HG03460 (cell line): ENCODE data around the gene ASGR2.
"Not testable (repeated sequence)": the region's sequence is repeated elsewhere in the genome, so short reads cannot be mapped to it uniquely, and the experiment has no call there.

Experiments
- ATAC-seq: cut with Tn5 transposase; IDR thresholded peaks from one replicate; pipeline ENCODE4 v1.9.1; 2021; ENCODE audit not compliant: unreplicated experiment

ASGR2 gene

DNA sequence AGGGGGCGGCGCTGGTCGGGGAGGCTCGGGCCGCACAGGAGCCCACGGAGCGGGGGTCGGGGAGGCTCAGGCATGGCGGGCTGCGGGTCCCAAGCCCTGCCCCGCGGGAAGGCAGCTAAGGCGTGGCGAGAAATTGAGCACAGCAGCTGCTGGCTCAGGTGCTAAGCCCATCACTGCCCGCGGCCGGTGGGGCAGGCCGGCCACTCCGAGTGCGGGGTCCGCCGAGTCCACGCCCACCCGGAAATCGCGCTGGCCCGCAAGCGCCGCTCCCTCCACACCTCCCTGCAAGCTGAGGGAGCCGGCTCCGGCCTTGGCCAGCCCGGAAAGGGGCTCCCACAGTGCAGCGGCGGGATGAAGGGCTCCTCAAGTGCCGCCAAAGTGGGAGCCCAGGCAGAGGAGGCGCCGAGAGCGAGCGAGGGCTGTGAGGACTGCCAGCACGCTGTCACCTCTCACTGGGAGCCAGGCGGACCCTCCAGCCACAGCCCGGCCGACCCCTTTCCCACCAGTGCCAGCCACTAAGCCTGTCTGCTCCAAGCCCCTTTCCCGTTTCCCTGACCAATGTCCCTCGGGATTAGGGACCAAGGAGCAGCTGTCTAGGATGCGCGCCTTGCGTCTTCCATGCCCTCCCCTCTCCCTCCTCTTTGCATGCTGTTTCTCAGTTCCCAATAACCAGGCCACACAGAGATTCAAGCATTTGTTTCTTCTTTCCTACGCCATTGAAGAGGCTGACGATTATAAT lies 13.8 kb downstream of the ASGR2 start:
- ATAC-seq, result not testable (repeated sequence)

DNA sequence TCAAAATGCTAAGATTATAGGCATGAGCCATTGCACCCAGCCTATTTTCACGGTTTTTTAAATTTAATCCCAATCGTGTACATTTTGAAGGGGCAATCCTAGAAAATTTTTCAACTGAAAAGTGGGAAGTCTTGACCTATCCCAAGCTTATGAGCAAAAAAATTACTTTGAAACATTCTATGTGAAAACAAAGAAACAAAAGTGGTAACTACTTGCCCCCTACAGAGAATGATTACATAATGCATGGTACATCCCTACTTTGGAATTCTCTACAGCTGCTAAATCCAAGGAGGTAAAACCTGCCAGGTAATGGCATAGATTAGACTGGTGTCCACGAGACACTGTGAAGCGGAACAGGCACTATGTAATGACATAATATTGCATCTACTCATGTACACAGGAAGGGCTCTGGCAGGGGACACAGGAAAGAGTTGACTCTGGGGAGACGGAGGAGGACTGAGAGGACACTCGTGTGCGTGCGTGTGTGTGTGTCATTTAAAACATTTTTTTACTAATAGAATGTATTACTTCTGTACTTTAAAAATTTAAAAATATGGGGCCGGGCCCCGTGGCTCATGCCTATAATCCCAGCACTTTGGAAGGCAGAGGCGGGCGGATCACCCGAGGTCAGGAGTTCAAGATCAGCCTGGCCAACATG lies 15.7 kb downstream of the ASGR2 start:
- ATAC-seq, result no peak

DNA sequence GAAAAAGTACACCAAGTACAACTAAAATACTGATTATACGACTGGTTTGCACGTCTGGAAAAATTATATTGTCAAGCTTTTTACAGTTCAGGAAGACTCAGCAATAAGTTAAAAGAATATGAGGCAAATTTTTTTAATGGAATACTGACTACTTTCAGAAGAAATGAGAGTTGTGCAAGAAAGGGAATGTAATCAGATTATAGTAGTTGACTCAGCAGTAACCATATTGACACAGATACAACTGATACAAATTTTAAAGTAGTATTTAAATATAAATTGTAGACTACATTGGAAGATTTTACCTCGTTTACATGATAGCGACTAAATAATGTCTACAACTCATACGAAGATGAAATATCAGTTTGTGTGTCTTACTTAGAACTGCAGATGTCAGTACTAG lies 16.7 kb downstream of the ASGR2 start:
- no peak for ATAC-seq

DNA sequence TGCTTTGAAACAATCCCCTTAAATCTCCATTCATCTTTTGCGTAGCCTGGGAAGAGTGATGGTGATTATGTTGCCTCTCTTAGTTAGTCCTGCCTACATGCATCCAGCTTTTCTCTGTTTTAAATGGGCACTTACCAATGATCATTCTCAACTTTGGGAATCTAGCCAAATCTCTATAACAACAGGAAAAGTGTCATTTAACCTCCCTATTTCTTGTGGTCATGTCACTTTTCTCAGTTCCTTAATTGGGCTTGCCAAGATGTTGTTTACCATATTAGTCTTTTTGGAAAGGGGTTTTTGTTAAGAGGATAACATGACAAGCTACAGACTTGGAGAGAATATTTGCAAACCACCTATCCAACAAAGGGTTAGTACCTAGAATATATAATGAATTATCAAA lies 19.0 kb downstream of the ASGR2 start:
- no peak for ATAC-seq

DNA sequence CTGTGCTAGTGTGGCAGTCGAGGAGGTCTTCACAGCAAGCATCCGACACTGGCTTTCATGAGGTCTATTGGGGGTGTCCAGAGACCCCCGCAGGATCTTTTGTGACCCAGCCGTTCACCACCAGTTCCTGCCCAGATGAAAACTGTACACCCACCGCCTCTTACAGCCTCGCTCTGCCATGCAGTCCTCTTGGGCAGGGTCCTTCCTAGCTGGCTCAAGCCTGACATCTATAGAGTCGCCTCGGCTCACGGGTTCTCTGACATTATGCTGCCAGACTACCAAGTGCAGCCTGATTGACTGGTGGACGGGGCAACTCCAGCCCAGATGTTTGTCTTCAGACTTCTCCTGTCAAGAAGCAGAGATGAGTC lies 20.0 kb downstream of the ASGR2 start:
- ATAC-seq, result no peak

DNA sequence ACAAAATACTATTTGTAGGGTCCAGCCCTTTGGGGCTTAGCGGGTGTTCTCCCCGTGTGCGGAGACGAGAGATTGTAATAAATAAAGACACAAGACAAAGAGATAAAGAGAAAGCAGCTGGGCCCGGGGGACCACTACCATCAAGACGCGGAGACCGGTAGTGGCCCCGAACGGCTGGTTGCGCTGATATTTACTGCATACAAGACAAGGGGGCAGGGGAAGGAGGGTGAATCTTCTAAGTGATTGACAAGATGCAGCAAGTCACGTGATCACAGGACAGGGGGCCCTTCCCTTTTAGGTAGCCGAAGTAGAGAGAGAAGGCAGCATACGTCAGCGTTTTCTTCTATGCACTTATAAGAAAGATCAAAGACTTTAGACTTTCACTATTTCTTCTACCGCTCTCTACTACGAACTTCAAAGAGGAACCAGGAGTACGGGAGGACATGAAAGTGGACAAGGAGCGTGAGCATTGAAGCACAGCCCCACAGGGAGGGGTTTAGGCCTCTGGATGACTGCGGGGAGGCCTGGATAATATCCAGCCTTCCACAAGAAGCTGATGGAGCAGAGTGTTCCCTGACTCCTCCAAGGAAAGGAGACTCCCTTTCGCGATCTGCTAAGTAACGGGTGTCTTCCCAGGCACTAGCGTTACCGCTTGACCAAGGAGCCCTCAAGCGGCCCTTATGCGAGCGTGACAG lies 23.2 kb downstream of the ASGR2 start:
- not testable (repeated sequence) for ATAC-seq

DNA sequence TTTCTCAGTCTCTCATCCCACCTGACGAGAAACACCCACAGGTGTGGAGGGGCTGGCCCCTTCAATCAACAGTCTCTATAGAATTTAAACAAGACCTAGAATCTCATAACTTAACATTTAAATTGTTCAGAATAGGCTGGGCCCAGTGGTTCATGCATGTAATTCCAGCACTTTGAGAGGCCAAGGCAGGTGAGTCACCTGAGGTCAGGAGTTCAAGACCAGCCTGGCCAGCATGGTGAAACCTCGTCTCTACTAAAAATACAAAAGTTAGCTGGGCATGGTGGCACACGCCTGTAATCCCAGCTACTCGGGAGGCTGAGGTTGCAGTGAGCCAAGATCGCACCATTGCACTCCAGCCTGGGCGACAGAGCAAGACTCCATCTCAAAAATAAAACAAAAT lies 25.1 kb downstream of the ASGR2 start:
- ATAC-seq, result not testable (repeated sequence)

DNA sequence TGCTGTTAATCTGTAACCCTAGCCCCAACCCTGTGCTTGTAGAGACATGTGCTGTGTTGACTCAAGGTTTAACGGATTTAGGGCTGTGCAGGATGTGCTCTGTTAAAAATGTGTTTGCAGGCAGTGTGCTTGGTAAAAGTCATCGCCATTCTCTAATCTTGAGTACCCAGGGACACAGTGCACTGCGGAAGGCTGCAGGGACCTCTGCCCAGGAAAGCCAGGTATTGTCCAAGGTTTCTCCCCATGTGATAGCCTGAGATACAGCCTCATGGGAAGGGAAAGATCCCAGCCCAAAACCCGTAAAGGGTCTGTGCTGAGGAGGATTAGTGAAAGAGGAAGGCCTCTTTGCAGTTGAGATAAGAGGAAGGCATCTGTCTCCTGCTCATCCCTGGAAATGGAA lies 26.2 kb downstream of the ASGR2 start:
- not testable (repeated sequence) for ATAC-seq

DNA sequence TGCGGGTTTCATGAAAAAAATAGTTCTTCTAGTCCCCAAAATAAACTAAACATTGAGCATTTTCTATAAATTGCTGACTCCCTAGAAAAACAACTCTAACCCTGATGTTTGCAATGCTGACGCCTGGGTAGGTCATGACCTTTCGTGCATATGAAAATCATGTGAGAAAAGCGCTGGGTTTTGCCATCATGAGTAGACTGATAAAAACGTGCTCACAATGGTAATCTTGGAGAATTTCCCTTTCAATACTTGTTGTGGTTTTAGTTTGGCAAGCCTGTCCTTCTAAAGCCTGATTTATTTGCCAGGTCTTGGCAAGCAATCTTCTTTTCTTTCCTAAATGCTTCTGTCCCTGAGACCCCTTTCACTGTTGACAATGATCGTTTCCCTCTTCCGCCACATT lies 30.5 kb downstream of the ASGR2 start:
- ATAC-seq, result no peak

DNA sequence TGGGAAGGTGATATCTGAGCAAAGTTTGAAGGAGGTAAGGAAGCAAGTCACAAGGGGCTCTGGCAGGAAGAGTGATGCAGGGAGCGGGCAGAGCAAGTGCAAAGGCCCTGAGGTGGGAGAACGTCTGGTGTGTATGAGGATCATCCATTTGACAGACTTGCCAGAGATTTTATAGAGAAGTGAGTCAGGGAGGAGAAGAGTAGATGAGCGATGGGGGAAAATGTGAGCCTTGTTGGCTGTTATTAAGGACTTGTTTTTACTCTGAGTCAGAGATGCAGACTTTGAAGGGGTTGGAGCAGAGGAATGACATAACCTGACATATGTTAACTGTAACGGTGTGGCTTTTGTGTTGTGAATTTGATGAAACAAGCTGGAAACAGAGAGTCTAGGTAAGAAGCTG lies 31.0 kb downstream of the ASGR2 start:
- ATAC-seq, result no peak

DNA sequence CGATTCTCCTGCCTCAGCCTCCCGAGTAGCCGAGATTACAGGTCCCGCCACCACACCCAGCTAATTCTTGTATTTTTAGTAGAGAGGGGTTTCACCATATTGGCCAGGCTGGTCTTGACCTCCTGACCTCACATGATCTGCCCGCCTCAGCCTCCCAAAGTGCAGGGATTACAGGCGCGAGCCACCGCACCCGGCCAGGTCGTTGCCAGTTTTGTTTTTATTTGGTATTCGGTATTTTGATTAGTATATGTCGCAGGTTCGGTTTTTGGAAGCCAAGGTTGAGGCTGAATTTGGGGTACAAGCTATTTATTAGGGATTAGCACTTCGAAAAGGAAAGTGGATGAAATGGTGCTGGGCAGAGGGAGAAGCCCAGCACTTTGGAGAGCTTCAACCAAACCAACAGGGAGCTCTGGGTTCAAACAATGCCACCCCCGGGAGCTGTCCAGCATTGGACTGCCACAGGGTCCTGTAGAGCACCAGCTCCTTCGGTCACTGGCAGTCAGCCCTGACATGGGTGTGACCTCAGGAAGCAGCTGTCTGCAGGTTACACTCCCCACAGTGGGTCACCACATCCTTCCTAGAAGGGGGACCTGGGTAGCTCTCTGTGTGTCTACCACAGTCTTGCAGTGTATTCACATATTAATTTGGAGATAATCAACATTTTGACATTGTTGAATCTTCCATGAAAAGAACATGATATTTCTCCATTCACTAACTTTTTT lies 33.1 kb downstream of the ASGR2 start:
- no peak for ATAC-seq

DNA sequence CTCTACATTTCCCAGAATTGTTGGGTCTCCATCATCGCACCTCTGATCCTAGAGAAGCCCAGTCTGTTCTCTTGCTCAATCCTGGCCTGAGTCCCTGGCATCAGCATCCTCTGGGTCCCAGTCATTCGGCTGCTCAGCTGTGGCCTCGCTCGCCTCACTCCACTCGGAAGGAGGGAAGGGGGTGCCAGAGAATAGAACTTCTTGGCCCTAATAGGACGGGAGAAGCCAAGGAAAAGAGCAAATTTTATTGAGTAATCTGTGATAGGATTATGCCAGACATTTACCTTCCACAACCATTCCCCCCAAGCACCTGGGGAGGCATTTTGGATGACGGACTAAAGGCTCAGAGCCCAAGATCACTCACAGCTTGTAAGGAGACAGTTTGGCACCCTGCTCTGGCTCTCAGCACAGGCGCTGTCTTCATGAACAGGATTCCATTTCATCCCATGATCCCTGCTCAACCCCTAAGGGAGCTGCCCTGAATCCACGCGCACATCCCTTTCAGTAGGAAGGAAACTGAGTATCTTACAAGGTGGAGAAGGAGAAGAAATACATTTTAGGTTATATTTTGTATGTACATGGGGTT lies 34.1 kb downstream of the ASGR2 start:
- no peak for ATAC-seq

DNA sequence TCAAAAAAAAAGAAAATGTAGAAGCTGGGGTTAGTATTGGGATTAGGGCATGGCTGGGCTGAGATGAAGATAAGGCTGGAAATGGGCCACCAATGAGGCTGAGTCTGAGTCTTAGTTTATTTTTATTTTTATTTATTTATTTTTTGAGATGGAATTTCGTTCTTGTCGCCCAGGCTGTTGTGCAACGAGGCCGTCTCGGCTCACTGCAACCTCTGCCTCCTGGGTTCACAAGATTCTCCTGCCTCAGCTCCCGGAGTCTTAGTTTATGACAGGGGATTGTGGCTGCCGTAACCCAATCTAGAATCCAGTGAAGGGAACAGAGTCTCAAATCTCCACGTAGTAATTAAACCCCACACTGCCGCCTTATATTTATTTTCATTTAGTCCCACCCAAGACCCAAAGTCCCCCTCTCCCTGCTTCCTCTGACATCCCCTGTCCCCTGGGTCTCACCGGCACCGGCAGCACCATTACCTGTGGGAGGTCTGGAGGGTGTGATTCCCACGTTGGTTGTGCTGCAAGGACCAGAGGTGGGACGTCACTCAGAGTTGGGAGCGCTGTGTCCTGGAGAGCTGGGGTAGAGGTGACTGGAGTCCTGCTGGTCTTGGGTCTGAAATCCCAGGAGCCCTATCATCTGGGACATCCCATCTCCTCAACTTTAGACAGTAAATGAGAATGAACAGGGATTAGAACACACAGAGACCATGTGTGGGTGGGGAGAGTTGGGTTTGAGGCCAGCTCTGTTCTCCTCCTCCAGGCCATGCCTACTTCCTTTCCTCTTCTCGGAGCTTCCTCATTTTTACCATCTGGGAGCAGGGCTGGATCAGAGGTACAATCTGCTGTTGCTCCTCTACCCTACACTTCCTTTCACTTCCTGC lies 34.8 kb downstream of the ASGR2 start, which contains the start of gene CLEC10A:
Gene CLEC10A (minus strand): TSS at position 671 of the 875 bp plus-strand sequence. CDS start 1,439 bp downstream, outside the sequence.
- no peak for ATAC-seq

DNA sequence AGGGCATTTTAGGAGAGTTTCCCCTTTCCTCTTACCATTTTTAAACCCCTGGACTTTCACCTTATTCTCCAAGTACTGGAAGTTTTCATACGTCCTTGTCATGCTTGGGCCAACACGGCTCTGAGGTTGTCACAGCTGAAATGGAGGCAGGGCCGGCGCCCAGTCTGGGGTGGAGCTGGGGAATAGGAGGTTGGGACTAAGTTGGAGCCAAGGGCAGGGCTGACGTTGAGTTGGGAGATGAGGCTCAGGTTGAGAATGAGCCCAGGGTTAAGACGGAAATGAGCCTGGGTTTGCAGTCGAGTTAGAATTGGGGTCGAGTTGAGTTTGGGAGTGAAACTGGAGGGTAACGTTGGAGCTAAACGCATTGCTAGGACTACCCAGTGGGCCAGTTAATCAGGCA lies 35.9 kb downstream of the ASGR2 start:
- no peak for ATAC-seq

DNA sequence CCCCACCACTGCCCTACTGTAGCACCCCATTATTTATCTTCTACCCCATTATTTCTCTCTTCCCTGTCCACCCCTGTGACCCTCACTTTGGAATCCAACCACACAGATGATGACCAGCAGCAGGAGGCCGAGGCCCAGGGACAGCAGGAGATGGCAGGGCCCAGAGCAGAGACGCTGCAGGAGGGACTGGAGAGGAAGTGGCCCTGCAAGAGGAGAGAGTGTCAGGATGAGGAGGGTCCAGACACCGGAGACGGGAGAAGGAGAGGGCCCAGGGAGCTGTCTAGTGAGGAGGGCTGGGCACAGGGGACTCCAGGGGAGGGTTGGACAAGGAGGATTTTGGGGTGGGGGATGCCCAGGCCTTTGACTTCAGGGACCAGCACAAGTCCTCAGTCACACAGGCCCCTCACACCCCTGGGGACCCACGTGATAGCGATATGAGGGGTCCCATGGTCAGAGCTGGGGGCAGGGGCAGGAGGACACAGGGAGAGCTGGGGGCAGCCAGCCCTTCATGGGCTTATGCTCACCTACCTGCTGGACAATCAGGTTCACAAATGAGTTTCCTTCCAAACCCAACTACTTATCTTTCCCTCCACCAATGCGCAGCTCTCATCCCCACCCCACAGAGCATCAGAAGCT lies 36.6 kb downstream of the ASGR2 start:
- ATAC-seq, result no peak

DNA sequence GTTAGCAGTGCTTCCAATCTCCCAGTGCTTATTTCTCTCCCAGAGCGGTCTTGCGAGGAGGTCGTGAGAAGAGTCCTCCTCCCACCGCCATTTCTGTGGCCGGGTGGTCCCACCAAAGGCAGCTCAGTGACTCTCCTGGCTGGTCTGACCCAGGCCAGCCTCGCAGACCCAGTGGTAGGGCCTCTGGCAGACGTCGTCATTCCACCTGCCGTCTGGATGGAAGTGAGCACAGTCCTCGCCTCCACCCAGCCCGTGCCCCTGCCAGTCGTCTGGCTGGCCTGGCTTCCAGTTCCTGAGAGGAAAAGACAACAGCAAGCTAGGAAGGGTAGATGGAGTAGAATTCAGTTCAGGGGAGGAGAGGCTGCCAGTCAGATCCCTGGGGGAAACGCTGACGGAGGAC lies 39.7 kb downstream of the ASGR2 start:
- no peak for ATAC-seq

DNA sequence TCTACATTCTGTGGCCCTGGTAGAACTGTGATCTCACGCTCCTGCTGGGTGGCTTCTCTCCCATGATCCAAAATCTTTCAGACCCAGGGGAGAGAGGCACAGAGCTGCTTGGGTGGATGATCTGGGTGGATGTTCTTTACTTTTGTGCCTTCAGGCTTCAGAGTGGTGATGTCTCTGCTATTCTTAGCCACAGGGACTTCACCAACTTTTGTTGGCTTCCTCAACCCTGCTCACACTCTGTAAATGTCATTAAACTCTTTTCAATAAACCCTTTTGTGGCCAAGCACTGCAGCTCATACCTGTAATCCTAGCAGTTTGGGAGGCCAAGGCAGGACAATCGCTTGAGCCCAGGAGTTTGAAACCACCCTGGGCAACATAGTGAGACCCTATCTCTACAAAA lies 42.2 kb downstream of the ASGR2 start:
- no peak for ATAC-seq

DNA sequence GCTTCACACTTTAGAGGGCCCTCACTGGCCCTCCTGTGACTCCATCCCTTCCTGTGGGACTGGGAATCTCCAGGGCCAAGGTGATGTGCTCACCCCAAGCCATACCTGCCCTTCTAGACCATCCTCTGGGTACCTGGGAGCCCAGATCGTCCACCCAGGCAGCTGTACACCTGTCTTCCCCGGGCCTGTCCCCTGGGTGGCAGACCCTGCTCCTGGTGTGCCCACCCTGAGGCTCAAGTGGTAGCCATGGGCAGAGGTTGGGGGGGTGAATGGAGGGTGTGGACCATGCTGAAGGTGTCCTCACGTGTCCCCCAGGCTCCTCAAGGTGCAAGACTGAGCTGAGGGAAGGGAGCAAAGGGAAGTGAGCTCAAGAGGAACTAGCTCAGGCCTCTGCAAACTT lies 43.9 kb downstream of the ASGR2 start:
- no peak for ATAC-seq

DNA sequence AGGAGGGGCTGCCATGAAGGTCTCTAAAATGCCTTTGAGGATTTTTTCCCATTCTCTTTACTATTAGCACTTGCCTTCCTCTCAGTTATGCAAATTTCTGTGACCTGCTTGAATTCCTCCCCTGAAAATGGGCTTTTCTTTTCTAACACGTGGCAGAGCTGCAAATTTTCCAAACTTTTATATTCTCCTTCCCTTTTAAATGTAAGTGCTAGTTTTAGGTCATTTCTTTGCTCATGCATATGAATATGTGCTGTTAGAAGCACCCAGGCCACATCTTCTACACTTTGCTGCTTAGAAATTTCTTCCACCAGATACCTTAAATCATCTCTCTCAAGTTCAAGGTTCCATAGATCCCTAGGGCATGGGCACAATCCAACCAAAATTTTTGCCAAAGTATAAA lies 46.4 kb downstream of the ASGR2 start:
- ATAC-seq, result no peak

DNA sequence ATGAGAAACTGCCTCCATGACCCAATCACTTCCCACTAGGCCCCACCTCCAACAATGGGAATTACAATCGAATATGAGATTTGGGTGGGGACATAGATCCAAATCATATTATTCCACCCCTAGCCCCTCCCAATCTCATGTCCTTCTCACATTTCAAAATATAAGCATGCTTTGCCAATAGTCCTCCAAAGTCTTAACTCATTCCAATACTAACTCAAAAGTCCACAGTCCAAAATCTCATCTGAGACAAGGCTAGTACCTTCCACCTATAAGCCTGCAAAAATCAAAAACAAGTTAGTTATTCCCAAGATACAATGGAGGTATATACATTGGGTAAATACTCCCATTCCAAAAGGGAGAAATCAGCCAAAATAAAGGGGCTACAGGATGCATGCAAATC lies 47.4 kb downstream of the ASGR2 start:
- no peak for ATAC-seq
